PFSK-1 (cell line): ENCODE results near the gene BCOR.

Experiments
- FOXP2 ChIP-seq: optimal IDR thresholded peaks from 2 replicates; pipeline ENCODE3; 2011; ENCODE audit warnings: borderline replicate concordance, control low read depth, inconsistent platforms; ENCODE audit not compliant: insufficient read depth; ENCODE audit errors: extremely low read length, extremely low read depth
- POLR2AphosphoS5 ChIP-seq: IDR thresholded peaks from 2 replicates; pipeline ENCODE4 v1.6.1; 2012; ENCODE audit warnings: low read depth, mild to moderate bottlenecking, control low read depth, low read length, moderate library complexity
- SIN3A ChIP-seq: IDR thresholded peaks from 2 replicates; pipeline ENCODE4 v1.6.1; 2012; ENCODE audit warnings: mild to moderate bottlenecking, low read length, moderate library complexity, borderline replicate concordance; ENCODE audit not compliant: insufficient read depth

- no peak for TF ChIP-seq POLR2AphosphoS5
- TF ChIP-seq FOXP2, result no peak
- no peak for TF ChIP-seq SIN3A
Observed at GRCh38 chrX:40100537-40101429, 3.0 kb upstream of the BCOR start.
